GM23248 (cell line): ENCODE measurements around the gene PTPRT. TPM values are rescaled to one million over a fixed set of nuclear protein-coding genes. Genes with fewer than 3 reads are reported as not detected.

Experiments used
- DNase-seq: peaks from one replicate; pipeline ENCODE4 v3.0.0-alpha.2; 2015
- H2AFZ ChIP-seq: fragments of 200-600 bp; sonication (generic); 2 replicates; pipeline ENCODE4 v1.6.1; 2016; ENCODE audit warnings: antibody characterized with exemption
- H3F3A ChIP-seq: fragments of 200-600 bp; sonication (generic); 2 replicates; pipeline ENCODE4 v1.6.1; 2016; ENCODE audit warnings: mild to moderate bottlenecking, antibody characterized with exemption, mixed run types; ENCODE audit not compliant: insufficient read depth
- H3K27ac ChIP-seq: fragments of 200-600 bp; sonication (generic); 2 replicates; pipeline ENCODE4 v1.5.1; 2016; ENCODE audit warnings: mild to moderate bottlenecking
- H3K27me3 ChIP-seq: fragments of 200-600 bp; sonication (generic); replicated peaks from 2 replicates; pipeline ENCODE4 v1.6.1; 2016; ENCODE audit warnings: mild to moderate bottlenecking; ENCODE audit not compliant: insufficient read depth
- H3K36me3 ChIP-seq: fragments of 200-600 bp; sonication (generic); 2 replicates; pipeline ENCODE4 v1.6.1; 2016; ENCODE audit warnings: low read depth, mild to moderate bottlenecking
- H3K4me1 ChIP-seq: fragments of 200-600 bp; sonication (generic); 2 replicates; pipeline ENCODE4 v1.6.1; 2016; ENCODE audit warnings: mild to moderate bottlenecking; ENCODE audit not compliant: insufficient read depth
- H3K4me2 ChIP-seq: fragments of 200-600 bp; sonication (generic); one replicate; pipeline ENCODE4 v1.6.1; 2016; ENCODE audit warnings: mild to moderate bottlenecking; ENCODE audit not compliant: unreplicated experiment
- H3K4me3 ChIP-seq: fragments of 200-600 bp; sonication (generic); 2 replicates; pipeline ENCODE4 v1.5.1; 2016; ENCODE audit warnings: mild to moderate bottlenecking
- H3K79me2 ChIP-seq: fragments of 200-600 bp; sonication (generic); 2 replicates; pipeline ENCODE4 v1.6.1; 2016; ENCODE audit warnings: mild to moderate bottlenecking; ENCODE audit not compliant: insufficient read depth
- H3K9ac ChIP-seq: fragments of 200-600 bp; sonication (generic); 2 replicates; pipeline ENCODE4 v1.6.1; 2016; ENCODE audit warnings: mild to moderate bottlenecking
- H3K9me2 ChIP-seq: fragments of 200-600 bp; sonication (generic); 2 replicates; pipeline ENCODE4 v1.6.1; 2016; ENCODE audit warnings: mixed run types, mild to moderate bottlenecking, moderate library complexity; ENCODE audit not compliant: insufficient read depth
- H3K9me3 ChIP-seq: fragments of 200-600 bp; sonication (generic); one replicate; pipeline ENCODE4 v1.6.1; 2017; ENCODE audit warnings: low read depth
- H4K20me1 ChIP-seq: fragments of 200-600 bp; sonication (generic); 2 replicates; pipeline ENCODE4 v1.6.0; 2016; ENCODE audit not compliant: insufficient read depth
- EZH2 ChIP-seq: fragments of 200-600 bp; sonication (generic); IDR thresholded peaks from 2 replicates; pipeline ENCODE4 v1.6.1; 2018; ENCODE audit warnings: antibody characterized with exemption, mild to moderate bottlenecking; ENCODE audit not compliant: insufficient read depth, poor library complexity, severe bottlenecking
- EZH2phosphoT487 ChIP-seq: fragments of 200-600 bp; sonication (generic); IDR thresholded peaks from 2 replicates; pipeline ENCODE4 v1.6.1; 2018; ENCODE audit warnings: antibody characterized with exemption, moderate library complexity, mild to moderate bottlenecking, low read depth; ENCODE audit not compliant: insufficient read depth
- WGBS, 2 experiments: methylation state at CpG; one replicate each; pipeline ENCODE4 v1.1.6; 2015 to 2017; ENCODE audit warnings: low lambda C conversion rate in 2 of 2, low coverage in 1 of 2; ENCODE audit errors: missing lambda C conversion rate in 2 of 2; 5-methylcytosine and 5-hydroxymethylcytosine counted together
- in situ Hi-C: fragments of 300-500 bp; cut with MboI; formaldehyde crosslinking; loops from 2 replicates; pipeline ENCODE4 v1.15.0; 2020
- polyA plus RNA-seq: library from polyadenylated mRNA; unstranded; fragments of >200 nt; fragmentation: Nextera tagmentation; extraction: Ambion mirVana; gene quantifications from 2 replicates; pipeline ENCODE4 v1.2.1, GENCODE V29; 2016
- total RNA-seq: library from RNA; depleted of rRNA; stranded (reverse); fragments of >200 nt; shearing (Covaris generic); gene quantifications from 2 replicates; pipeline ENCODE4 v1.2.3, GENCODE V29; 2014

Gene PTPRT
- total and polyA plus RNA-seq, 2 experiments from 2014 or later, result not detected

GRCh38 chr20:42549496-42549895 is 640.2 kb downstream of the PTPRT start:
- 14 to 19% methylated on average over 3 of the region's 3 CpGs for WGBS, 2 experiments
- DNase-seq, result no peak
- Histone ChIP-seq H3K4me3 (no peak overlapping the region), H3K4me1 (no peaks in the 10 kb centered on the region), H3K9me2 (no peaks in the 10 kb centered on the region), H3K27ac (no peak overlapping the region), H3K9ac (no peak overlapping the region), H3F3A (no peaks in the 10 kb centered on the region), H3K4me2 (no peak overlapping the region), H4K20me1 (no peaks in the 10 kb centered on the region), H3K9me3 (no peaks in the 10 kb centered on the region), H3K79me2 (no peaks in the 10 kb centered on the region), H3K27me3 (no peaks in the 10 kb centered on the region), H2AFZ (no peak overlapping the region), H3K36me3 (no peaks in the 10 kb centered on the region)
- TF ChIP-seq EZH2, result no peak
- TF ChIP-seq EZH2phosphoT487, result no peak
- in situ Hi-C loops, result no loop called here

- no peaks in the 10 kb centered on the region for H3K9me2 ChIP-seq
- H3K27ac ChIP-seq, result no peak overlapping the region
- H3K9me3 ChIP-seq, result no peaks in the 10 kb centered on the region
- no peak overlapping the region for H3K4me3 ChIP-seq
- H3K79me2 ChIP-seq, result no peaks in the 10 kb centered on the region
- no peaks in the 10 kb centered on the region for H3K4me1 ChIP-seq
- no peak overlapping the region for H3K4me2 ChIP-seq
- H3K9ac ChIP-seq, result no peak overlapping the region
- in situ Hi-C loops, result no loop called here
- 39 to 43% methylated on average over 5 of the region's 5 CpGs for WGBS, 2 experiments
- no peak for DNase-seq
- TF ChIP-seq EZH2phosphoT487, result no peak
- no peak for TF ChIP-seq EZH2
- no peaks in the 10 kb centered on the region for H3K27me3 ChIP-seq
- no peaks in the 10 kb centered on the region for H4K20me1 ChIP-seq
- H3F3A ChIP-seq, result no peaks in the 10 kb centered on the region
- H3K36me3 ChIP-seq, result no peaks in the 10 kb centered on the region
- H2AFZ ChIP-seq, result no peak overlapping the region
Measured at GRCh38 chr20:42544926-42545325, 644.8 kb downstream of the PTPRT start.

GRCh38 chr20:42532831-42533230 is 656.9 kb downstream of the PTPRT start:
- H3K36me3 ChIP-seq, result no peaks in the 10 kb centered on the region
- no peak overlapping the region for H3K27ac ChIP-seq
- no peaks in the 10 kb centered on the region for H4K20me1 ChIP-seq
- H3K4me1 ChIP-seq, result no peaks in the 10 kb centered on the region
- H3K9ac ChIP-seq, result no peak overlapping the region
- no peaks in the 10 kb centered on the region for H3K27me3 ChIP-seq
- in situ Hi-C loops, result no loop called here
- H3K9me2 ChIP-seq, result no peaks in the 10 kb centered on the region
- no peak for TF ChIP-seq EZH2phosphoT487
- no peak for TF ChIP-seq EZH2
- H3K9me3 ChIP-seq, result no peaks in the 10 kb centered on the region
- H3K79me2 ChIP-seq, result no peaks in the 10 kb centered on the region
- no peak overlapping the region for H2AFZ ChIP-seq
- WGBS, 2 experiments, result 28 to 43% methylated on average over 9 of the region's 9 CpGs
- no peaks in the 10 kb centered on the region for H3F3A ChIP-seq
- no peak overlapping the region for H3K4me3 ChIP-seq
- DNase-seq, result no peak
- H3K4me2 ChIP-seq, result no peak overlapping the region

GRCh38 chr20:42531508-42531961 is 658.2 kb downstream of the PTPRT start:
- Histone ChIP-seq H3F3A (no peaks in the 10 kb centered on the region), H4K20me1 (no peaks in the 10 kb centered on the region), H3K9me3 (no peaks in the 10 kb centered on the region), H3K79me2 (no peaks in the 10 kb centered on the region), H3K4me1 (no peaks in the 10 kb centered on the region), H3K4me3 (no peak overlapping the region), H3K27ac (no peak overlapping the region), H3K4me2 (no peak overlapping the region), H3K27me3 (no peaks in the 10 kb centered on the region), H2AFZ (no peak overlapping the region), H3K9me2 (no peaks in the 10 kb centered on the region), H3K36me3 (no peaks in the 10 kb centered on the region), H3K9ac (no peak overlapping the region)
- no peak for TF ChIP-seq EZH2
- 17 to 24% methylated on average over 7 of the region's 7 CpGs for WGBS, 2 experiments
- no peak for DNase-seq
- in situ Hi-C loops, result no loop called here

GRCh38 chr20:42530855-42531448 is 658.8 kb downstream of the PTPRT start:
- H3K27ac ChIP-seq, result no peak overlapping the region
- in situ Hi-C loops, result no loop called here
- TF ChIP-seq EZH2 (no peak), EZH2phosphoT487 (no peak)
- H3K27me3 ChIP-seq, result no peaks in the 10 kb centered on the region
- no peak overlapping the region for H3K4me3 ChIP-seq
- H3K4me2 ChIP-seq, result no peak overlapping the region
- H3F3A ChIP-seq, result no peaks in the 10 kb centered on the region
- no peaks in the 10 kb centered on the region for H3K79me2 ChIP-seq
- WGBS, 2 experiments, result 12 to 18% methylated on average over 4 of the region's 4 CpGs
- DNase-seq, result peak; percentile 31
- no peaks in the 10 kb centered on the region for H3K9me2 ChIP-seq
- no peaks in the 10 kb centered on the region for H3K9me3 ChIP-seq
- no peaks in the 10 kb centered on the region for H4K20me1 ChIP-seq
- no peak overlapping the region for H2AFZ ChIP-seq
- no peaks in the 10 kb centered on the region for H3K4me1 ChIP-seq
- H3K36me3 ChIP-seq, result no peaks in the 10 kb centered on the region
- no peak overlapping the region for H3K9ac ChIP-seq
